Epidermal melanocyte (primary cell): ENCODE data around the gene DYNC2I2.
"Not testable (repeated sequence)": the region's sequence is repeated elsewhere in the genome, so short reads cannot be mapped to it uniquely, and the experiment has no call there.

ENCODE experiments used
- DNase-seq: peaks from one replicate; pipeline ENCODE4 v3.0.0; 2011; ENCODE audit warnings: low spot score; ENCODE audit not compliant: insufficient read length

Gene DYNC2I2

DNA sequence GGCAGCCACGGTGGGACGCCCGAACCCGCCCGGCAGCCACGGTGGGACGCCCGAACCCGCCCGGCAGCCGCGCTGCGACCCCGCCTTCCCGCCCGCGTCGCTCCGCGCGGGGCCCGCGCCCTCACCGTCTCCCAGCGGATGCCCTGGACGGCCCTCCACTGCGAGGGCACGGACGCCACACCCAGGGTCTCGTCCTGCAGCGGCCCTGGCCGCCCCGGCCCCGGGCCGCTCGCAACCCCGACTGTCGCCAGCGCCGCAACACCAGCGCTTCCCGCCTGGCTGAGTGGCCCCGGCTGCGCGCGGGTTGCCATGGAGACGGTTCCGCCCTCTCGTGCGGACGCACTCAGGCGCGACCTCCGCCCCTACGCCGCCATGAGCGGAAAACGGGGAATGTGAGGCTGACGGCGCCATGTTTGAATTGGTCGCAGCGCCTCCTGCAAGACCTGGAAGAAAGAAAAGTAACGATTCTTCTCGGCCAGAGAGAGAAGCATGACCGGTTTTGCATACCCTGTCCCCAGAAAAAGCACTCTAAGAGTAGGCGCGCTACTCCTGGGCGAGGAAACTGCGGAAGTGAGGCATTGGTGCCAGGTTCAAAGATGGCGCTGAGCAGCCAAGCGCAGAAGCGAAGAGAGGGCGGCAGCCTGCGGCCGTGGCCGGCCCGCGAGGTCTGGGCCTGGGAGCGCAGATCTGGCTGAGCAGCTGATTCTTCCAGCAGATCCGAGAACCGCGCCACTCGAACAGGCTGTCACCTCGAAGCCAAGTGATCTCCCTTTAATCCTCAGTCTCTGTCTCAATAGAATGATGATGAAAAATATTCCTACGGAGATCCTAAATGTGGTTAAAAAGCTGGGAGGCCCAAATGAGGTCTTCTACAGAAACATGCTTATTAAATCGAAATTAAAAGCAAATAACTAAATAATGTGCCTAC is at the start of gene DYNC2I2:
TSS of gene DYNC2I2 (minus strand) at position 432 of the 928 bp plus-strand sequence. CDS start at position 311, 121 bp downstream.
- peak; percentile 98 for DNase-seq

DNA sequence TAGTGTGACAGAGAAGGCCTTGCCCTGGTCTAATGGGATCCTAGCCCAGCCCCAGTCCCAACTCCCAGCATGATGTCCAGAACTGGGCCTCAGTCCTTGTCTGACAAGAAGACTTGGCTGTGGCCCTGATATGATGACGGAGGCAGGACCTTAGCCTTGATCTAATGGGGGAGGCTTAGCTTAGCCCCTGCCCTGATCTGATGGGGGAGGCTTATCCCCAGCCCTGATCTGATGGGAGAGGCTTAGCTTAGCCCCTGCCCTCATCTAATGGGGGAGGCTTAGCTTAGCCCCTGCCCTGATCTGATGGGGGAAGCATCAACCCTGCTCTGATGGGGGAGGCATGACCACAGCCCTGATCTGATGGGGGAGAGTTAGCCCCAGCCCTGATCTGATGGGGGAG is 49.4 kb upstream of the DYNC2I2 start:
- DNase-seq = no peak

DNA sequence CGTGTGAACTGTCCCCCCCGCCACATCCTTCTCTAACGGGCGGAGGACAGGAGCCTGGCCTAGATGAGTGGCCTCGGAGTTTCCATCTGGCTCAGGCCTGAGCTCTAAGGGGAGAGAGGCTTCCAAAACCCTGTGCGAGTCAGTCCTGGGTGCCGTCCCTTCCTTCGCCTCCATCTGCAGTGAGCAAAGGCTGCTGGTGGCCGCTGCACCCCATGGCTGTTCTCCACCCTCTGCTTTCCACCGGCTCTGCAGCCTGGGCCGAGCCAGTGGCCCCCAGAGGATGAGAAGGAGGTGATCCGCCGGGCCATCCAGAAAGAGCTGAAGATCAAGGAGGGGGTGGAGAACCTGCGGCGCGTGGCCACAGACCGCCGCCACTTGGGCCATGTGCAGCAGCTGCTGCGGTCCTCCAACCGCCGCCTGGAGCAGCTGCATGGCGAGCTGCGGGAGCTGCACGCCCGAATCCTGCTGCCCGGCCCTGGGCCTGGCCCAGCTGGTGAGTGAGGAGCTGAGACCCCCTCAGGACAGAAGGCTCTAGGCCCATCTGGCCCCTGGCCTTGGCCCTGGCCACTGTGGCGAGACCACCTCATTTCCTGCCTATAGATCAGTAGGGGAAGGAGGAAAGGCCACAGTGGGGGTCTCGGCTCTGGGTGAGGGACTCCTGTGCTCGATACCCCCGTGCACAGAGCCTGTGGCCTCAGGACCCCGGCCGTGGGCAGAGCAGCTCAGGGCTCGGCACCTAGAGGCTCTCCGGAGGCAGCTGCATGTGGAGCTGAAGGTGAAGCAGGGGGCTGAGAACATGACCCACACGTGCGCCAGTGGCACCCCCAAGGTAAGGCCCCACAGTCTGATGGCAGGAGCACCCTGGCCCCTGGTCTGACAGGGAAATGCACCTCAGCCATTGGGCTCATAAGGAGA is 48.7 kb upstream of the DYNC2I2 start:
- DNase-seq = no peak

DNA sequence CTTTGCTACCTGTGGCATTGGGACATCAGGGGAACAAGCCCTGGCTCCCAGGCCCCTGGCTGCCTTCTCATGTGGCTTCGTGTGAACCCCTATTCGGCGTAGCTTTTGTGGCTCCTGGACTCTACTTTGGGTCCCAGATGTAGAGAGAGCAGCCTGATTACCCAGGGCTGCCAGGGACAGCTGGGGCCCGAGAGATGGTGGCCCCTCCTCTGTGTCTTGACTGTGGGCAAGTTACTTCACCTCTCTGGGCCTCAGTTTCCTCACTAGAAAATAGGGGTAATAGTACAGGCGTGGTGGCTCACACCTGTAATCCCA is 47.7 kb upstream of the DYNC2I2 start:
- DNase-seq = no peak

DNA sequence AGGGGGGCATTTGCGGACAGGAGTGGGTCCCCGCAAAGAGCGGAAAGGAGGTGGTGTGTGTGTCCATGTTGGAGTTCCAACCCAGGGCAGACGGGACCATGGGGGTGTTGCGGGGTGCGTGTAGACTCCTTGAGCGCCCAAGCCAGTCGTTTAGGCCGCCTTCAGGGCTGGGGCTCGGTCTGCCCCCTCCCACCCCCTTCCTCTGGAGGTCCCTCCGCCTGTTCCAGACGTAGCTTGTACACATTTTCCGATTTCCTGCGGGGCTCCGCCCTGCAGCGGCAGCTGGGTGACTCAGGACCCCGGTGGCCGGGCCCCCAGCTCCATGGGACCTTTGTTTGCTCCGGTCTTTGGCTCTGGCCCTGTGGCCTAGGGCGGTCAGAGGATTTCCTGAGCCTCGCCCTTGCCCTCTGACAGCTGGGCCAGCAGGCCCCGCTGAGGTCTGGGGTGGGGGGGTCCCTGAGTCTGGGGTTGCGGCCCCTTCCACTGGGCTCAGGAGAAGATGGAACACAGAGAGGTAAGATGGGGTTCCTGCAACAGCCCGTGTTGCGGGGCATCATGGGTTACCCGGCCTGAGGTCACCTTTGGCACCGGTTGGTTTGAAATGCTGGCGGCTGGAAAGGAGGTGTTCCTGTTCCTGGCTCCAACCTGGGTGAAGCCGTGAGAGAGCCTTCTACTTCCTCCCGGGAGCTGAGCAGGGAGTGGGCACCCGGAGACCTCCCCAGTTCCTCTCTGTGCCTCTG is 47.1 kb upstream of the DYNC2I2 start:
- DNase-seq = no peak

DNA sequence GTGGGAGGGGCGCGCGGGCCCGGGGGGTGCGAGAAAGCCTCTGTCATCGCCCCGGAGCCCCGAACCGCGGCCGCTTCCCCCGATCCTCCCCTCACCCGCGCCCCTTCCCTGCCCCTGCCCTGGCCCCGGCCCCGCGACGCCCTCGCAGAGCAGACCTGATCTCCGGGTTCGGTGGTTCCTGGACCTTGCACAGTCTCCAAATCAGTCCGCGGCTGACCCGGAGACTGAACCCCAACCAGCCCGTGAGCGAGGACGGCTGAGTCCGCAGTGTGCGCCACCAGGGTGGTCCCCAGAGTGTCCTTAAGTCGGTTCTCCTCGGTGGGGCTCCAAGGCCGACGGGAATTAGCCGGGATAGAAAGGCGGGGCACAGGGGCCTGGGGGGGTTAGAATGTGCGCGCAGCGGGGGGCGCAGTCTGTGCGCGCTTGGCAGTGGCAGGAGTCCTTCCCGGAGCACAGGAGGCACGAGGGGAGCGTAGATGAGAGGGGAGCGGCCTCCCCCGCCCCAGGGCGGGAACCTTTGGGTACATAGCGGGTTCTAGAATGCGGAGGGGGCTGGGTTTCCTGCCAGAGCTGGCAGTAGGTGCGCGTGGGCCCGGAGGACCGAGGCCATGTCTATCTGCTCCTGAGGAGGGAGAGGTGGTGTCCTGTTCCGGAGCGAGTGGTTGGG is 46.4 kb upstream of the DYNC2I2 start:
- DNase-seq = no peak

DNA sequence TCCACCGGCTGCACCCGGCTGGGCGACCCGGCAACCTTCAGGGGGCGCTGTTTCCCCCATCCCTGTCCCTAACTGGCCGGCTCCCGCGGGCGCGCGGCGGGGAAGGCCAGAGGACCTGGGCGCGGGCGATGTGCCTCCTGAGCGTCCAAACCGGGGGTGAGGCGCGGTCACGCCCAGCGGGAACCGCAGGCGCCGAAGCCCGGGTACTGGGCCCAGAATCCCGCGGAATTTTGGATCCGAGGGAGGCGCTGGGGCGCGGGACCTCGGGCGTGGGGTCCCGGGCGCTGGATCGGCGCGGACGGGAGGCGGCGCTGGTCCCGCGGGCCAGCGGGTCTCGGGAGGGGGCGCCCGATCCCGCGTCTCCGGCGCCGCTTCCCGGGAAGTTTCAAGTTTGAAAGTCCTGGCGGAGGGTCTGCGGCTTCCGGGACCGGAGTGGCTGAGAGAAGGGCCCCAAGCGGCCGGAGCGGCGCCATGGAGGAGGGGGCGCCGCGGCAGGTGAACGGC is 45.9 kb upstream of the DYNC2I2 start, which contains the start of gene PKN3:
TSS of gene PKN3 (plus strand) at position 59 of the 504 bp plus-strand sequence. CDS start at position 472, 413 bp downstream.
- peak; percentile 97 for DNase-seq

DNA sequence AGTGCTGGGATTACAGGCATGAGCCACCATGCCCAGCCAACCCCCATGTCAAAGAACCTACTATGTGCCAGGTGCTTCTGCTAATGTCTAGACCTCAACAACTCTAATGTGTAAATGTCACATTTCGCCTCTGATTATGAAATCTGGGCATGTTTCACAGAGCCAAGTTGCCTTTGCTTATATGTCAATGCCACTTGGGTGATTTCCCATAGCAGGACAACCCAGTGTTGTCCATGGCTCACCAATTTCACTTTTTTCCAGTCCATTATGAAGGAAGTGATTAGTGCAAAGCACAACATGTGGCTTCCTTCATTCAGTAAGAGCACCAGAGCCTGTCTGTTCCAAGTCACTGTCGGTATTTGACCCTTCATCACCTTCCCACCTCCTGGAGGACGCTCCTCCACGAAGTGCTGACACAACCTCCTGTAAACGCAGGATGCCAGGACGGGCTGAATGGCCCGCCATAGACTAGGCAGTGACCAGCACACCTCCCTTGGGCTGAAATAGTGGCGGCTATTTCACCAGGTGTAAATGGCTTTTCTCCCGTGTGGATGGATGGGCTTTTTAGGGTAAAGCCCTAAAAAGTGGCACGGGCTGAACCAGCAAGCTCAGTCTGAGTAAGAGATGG is 44.7 kb upstream of the DYNC2I2 start:
- DNase-seq = no peak

DNA sequence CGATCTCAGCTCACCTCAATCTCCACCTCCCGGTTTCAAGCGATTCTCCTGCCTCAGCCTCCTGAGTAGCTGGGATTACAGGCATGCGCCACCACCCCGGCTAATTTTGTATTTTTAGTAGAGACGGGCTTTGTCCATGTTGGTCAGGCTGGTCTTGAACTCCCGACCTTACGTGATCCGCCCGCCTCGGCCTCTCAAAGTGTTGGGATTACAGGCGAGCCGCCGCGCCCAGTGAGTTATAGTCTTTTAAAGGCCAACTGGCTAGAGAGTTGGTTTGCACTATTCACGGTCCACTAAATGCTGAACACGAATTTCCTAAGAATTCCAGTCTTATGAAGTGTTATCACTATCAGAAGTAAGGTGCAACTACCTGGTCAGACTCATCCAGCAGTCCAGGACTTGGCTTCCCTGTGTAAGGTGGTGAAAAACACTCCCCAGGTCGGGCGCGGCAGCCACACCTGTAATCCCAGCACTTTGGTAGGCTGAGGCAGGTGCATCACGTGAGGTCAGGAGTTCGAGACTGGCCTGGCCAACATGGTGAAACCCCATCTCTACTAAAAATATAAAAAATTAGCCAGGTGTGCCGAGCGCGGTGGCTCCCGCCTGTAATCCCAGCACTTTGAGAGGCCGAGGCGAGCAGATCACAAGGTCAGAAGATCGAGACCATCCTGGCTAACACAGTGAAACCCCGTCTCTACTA is 42.6 kb upstream of the DYNC2I2 start:
- not testable (repeated sequence) for DNase-seq

DNA sequence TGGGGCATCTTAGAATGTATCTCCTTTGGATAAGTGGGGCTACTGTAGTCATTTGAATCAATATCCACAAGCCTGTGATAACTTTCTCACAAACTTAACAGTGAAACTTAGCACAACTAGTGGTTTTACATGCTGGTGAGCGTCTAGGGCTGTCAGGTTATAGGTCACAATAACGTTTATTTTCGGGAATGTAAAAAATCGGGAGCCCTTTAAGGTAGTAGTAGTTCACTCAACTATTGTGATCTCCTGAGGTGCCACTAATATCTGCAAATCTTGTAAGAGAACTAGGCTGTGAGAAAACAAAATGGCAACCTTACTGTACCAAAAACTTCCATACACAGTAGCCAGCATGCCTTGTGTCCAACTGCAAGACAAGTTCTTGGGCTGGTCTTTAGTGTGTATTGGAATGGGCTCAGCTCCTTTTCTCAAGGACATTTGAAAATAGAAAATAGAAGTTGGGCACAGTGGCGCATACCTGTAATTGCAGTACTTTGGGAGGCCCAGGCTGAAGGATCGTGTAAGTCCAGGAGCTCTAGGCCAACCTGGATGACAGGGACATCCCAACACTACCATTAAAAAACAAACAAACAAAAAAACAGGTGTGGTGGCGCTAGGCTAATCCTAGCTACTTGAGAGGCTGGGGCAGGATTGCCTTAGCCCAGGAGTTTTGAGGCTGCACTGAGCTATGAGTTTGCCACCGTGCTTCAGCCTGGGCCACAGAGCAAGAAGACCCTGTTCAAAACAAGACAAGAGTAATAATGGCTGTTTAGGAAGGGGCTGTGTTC is 40.5 kb upstream of the DYNC2I2 start:
- DNase-seq = no peak

DNA sequence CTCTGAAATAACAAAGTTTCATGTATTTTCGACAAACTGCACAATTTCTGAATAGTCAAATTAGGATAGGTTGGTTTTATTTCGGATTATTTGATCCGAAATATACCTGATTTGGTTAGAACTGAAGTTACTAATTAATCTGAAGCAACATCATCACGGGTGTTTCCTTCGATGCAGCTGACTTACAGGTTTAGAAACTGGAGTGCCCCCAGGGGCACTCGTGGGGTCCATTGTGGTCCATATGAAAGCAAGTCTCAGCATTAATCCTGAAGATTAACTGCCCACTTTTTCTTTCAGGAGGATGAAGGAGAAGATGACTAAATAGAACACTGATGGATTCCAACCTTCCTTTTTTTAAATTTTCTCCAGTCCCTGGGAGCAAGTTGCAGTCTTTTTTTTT is 37.7 kb upstream of the DYNC2I2 start:
- no peak for DNase-seq

DNA sequence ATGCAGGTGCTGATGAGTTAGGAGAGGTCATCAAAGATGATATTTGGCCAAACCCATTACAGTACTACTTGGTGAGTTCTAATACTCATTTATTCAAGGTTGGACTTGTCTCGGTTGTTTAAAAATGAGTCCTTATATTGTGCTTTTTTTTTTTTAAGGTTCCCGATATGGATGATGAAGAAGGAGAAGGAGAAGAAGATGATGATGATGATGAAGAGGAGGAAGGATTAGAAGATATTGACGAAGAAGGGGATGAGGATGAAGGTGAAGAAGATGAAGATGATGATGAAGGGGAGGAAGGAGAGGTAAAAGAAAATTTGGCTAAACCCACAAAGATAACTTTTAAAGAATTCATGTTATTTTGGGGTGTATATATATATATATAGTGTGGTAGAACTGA is 37.1 kb upstream of the DYNC2I2 start:
- not testable (repeated sequence) for DNase-seq

DNA sequence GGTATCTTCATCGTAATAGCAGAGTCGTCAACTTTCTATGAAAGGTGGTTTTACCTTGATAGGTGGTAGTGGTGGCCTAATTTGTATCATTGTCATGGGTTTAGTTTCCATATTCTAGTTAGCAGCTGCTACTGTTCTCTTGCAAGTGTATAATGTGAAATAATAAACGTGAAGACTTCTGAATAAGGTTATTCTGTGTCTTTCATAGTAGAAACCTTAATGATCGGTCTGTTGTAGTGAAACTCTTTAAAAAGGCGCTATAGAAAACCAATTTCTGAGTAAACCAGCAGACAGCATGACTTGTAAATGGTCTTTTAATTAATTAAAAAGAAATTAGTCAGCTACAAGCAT is 34.0 kb upstream of the DYNC2I2 start:
- DNase-seq = no peak

DNA sequence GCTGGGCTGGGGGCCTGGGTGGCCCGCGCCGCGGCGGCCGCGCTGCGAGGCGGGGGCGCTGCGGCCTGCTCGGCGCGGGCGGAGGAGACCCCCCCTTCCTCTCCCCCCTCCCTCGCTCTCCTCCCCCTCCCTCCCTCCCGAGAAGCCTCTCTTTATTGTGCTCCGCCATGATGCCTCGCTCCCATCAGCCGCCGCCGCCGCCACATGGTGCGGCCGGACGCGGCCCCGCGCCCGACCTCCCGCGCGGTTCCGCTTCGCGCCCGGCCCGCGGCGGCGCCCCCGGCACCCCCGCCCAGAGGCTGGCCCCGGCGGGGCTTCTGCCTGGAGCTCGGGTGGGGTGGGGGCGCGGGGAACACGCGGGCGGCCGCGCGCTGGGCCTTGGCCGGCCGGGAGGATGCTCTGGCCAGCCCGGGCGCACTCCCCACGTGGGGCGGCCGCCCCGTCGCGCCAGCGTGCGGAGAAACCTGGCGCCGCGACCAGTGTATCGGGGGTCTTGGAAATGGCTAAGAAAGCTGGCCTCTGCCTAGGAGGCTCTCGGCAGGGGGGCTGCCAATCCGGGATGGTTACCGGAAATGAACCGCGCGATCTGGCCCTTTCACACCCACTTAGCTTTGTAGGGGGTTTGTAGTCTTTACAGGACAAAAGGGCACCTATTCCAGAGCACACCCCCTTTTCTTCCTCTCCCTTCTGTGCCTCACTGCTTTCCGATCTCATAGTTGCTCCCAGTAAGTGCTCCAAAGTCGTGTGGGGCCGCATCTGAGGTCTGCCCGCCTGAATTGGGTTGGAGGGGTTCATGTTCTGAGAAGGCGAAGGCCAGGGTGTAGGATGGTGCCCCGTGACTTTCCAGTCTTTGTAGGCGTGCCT is 33.4 kb upstream of the DYNC2I2 start:
- peak; percentile 90 for DNase-seq

DNA sequence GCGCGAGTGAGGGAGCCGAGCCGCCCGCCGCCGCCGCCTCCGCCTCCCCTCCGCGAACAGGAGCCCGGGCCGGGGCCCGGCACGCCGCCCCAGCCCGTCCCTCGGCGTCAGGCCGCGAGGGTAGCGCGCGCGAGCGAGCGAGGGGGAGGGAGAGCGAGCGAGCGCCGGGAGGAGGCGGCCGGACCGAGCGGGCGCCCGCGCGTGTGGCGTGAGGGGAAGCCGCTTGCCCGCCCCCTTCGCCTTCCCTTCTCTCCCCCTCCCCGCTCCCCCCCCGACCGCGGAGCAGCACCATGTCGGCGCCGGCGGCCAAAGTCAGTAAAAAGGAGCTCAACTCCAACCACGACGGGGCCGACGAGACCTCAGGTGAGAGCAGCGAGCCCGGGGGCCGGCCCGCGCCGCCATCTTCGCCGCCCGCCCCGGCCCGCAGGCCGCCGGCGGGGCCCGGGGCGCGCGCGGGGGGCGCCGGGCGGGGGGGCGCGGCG is 32.7 kb upstream of the DYNC2I2 start:
- no peak for DNase-seq

DNA sequence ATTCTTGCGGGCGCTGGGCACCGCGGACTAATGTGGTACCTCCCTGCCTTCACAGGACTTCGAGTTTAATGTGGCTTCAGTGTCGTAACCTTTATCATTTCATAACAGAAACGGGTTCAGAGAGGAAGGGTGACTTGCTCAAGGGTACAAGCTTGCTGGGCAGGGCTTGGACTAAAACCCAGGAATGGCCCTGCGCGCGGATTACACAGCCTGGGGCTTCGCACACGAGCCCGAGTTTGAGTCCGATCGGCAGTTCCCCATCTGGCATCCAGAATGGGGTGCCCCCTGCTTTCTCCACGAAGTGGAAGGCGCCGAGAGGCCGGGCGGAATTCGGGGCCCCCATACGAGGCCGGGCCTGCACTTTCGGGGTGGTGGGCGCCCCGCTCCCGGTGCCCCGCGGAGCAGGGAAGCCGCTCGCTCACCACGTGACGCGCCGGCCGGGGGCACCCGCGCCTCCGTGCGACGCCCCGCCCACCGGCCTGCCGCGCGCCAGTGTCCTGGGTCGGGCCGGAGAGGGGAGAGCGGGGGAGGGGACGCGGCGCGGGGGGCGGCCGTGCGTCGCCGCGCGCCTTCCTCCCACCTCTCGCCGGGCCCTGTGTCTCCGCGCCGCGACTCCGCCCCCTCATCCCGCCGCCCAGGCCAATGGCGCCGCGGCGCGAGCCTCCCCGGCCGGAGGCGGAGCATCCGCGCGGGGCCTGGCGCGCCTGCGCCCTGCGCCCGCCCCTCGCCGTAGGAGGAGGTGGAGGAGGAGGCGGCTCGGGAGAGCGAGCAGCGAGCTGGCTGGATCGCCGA is 32.0 kb upstream of the DYNC2I2 start, which contains the start of gene SET:
TSS of gene SET (plus strand) at position 722 of the 792 bp plus-strand sequence. CDS start 361 bp downstream, outside the sequence.
- DNase-seq = peak; percentile 98

DNA sequence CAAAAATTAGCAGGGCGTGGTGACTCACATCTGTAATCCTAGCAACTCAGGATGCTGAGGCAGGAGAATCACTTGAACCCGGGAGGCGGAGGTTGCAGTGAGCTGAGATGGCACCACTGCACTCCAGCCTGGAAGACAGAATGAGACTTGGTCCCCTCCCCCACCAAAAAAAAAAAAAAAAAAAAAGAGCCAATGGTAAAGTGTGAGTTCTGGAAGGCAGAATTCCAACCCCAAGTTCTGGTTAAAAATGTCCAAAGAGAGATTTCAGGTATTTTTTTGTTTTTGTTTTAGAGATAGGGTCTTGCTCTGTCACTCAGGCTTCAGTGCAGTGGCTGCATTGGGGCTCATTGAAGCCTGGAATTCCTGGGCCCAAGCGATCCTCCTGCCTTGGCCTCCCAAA is 30.8 kb upstream of the DYNC2I2 start:
- DNase-seq = no peak
